SKM-1 (cell line): ENCODE data around the gene PPWD1.
"Not testable (repeated sequence)": the region's sequence is repeated elsewhere in the genome, so short reads cannot be mapped to it uniquely, and the experiment has no call there.

Source experiments
- DNase-seq: peaks from one replicate; lab custom pipeline; 2025; ENCODE audit not compliant: unreplicated experiment; lab: John Stamatoyannopoulos, UW

The PPWD1 gene

DNA sequence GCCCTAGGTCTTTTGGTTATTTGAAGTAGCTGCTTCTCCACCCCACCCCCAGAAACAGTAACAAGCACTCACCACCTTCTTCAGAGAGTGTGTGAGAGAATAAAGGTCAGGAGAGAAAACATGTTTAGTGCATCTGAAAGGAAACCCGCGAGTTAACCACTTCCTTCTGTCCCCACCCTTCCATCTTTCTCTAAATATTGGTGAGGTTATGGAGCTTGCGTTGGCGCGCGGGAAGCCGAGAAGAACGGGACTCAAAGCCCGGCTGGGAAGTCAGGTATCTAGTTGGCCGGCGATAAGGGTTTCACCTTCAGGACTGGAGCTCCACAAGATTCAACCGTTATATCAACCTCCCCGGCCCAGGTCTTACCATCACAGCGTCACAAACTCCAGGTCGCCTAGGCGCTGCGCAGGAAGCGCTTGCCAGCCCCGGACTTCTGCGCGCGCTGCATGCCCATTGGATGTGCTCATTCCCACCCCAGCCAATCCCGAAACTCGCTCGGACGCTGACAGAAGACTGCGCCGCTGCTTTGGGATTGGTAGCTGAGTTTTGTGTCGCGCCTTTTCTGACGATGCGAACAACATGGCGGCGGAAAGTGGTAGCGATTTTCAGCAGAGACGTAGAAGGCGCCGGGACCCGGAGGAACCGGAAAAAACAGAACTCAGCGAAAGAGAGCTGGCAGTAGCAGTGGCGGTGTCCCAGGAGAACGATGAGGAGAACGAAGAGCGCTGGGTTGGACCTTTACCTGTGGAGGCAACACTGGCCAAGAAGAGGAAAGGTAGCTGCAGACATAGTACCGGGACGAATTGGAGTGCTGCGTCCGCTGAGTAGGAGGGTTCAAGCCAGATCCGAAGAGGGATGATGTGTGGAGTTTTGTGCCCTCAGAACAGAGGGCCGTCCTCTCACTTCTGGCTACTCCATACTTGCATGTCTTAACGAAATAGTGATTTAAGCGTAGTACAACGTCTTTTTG is at the start of gene PPWD1, which contains the start of gene CENPK:
Gene PPWD1, plus strand, starts transcription at position 566 of the 971 bp plus-strand sequence. Its CDS starts 15 bp downstream, at position 581.
Gene CENPK, minus strand, starts transcription at position 438 of the 971 bp plus-strand sequence. CDS start 8,261 bp downstream, outside the sequence.
- peak; percentile 88 for DNase-seq

GRCh38 chr5:65525726-65526125 is 37.4 kb upstream of the PPWD1 start:
- DNase-seq: no peak

GRCh38 chr5:65530904-65531303 is 32.2 kb upstream of the PPWD1 start:
- no peak for DNase-seq

DNA sequence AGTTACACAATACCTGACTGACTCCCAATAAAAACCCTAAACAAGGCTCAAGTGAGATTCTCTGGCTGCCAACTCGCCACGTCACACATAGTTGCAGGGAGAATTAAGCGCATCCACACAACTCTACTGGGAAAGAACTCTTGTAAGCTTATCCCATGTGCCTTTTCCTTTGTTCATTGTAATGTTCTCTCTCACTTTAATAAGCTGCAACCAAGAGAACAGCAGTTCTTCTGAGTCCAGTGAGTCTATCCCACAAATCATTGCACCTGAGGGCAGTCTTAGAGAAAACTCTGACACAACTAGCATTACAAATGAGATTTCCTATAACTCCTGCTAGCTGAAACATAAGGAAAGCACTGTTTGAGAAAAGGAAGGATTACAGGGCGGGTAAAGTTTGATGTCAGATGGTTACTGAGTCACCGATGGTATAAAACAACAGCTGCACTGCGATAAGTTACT is 27.5 kb upstream of the PPWD1 start:
- DNase-seq: no peak

- no peak for DNase-seq
These were observed 23.3 kb upstream of the PPWD1 start for GRCh38 chr5:65539827-65540226.

GRCh38 chr5:65544473-65544872 is 18.6 kb upstream of the PPWD1 start:
- no peak for DNase-seq

DNA sequence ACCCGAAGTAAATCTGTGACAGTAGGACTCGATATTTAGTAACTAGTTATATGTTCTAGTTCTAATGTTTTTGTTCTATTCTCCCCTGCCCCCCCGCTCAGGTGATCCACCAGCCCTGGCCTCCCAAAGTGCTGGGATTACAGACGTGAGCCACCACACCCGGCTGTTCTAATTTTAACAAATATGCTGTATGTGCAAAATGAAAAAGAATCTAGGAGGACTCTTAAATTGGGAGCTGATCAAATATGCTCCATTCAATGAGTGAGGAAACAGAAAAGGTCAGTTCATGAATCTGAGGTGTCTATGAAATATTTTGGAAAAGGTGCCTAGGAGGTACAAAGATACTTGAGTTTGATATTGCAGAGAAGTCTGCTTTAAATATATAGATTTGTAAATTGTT is 17.0 kb upstream of the PPWD1 start:
- no peak for DNase-seq

GRCh38 chr5:65548281-65548680 is 14.8 kb upstream of the PPWD1 start:
- DNase-seq: no peak

DNA sequence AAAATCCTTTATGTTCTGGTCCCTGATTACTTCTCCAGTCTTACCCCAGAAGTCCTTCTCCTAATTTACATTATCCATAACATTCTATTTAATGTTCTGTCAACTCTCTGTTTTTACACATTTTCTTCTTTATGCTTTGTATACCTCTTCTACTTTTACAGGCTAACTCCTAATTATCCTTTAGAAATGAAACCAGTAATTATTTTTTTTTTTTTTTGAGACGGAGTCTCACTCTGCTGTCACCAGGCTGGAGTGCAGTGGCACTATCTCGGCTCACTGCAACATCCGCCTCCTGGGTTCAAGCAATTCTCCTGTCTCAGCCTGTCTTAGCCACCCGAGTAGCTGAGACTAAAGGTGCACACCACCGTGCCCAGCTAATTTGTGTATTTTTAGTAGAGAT is 9.2 kb upstream of the PPWD1 start:
- no peak for DNase-seq

DNA sequence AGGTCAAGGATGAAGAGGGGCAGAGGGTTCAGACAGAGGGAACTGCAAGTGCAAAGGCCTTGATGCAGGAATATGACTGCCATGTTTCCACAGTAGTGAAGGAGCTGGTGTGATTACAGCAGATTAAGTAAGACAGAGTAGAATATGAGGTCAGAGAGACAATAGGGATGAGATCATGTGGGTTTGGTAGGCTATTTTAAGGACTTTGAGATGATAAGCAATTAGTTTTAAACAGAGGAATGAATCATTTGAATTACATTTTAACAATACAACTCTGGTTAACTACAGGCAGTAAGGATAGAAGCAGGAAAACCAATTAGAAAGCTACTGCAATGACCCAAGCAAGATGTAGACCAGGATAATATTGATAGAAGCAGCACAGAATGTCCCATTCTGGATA is 7.8 kb upstream of the PPWD1 start:
- no peak for DNase-seq

DNA sequence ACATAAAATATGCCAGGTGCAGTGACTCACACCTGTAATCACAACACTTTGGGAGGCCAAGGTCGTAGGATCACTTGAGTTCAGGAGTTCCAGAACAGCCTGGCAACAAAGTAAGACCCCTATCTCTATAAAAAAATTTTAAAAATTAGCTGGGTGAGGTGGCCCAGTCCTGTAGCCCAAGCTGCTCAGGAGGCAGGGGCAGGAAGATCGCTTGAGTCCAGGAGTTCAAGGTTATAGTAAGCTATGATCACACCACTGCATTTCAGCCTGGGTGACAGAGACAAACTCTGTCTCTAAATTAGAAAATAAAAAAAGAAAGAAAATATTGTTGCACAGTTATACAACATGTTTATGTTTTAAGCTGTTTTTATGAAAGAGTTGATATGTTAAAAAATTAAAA is 6.9 kb upstream of the PPWD1 start:
- no peak for DNase-seq

- no peak for DNase-seq
These were observed 6.4 kb upstream of the PPWD1 start for GRCh38 chr5:65556718-65557117.

- no peak for DNase-seq
These were observed 681 bp downstream of the PPWD1 start for GRCh38 chr5:65563777-65564176.

DNA sequence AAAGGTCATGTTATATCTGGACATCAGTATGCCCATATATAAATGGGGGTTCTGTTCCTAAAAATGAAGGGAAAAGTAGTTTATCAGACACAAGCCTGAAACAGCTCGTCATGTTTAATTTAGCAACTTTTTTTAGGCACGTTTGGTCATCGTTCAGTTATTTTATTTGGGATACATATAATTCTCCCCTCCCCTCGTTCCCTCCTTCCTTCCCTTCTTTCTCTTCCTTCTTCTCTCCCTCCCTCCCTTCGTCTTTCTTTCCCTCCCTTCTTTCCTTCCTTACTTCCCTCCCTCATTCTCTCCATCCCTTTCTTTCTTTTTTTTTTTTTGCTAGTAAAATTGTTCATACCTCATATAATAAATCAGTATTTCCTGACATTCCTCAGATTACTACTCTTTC is 3.4 kb downstream of the PPWD1 start:
- no peak for DNase-seq

DNA sequence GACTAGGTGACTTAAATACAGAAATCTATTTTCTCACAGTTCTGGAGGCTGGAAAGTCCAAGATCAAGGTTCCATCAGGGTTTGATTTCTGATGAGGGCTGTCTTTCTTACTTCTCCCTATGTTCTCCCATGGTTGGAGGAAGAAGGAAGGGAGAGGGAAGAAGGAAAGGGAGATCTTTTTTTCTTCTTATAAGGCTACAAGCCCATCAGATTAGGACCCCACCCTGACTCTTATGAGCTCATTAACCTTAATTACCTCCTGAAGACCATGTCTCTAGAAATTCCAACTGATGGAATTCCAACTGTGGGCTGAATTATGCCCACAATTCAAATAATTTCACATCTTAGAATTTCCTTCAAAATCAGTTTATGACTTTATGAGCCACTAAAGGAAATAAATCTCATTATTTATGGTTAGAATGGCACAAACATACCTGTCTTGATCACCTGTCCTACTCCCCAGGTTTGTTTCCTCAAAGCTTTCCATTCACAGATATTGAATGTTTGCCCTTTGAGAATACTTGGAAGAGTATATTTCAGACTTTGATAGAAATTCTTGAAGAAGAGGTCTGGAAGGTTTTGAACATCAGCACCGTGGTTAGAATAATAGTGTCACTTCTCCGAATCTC is 7.6 kb downstream of the PPWD1 start:
- no peak for DNase-seq

GRCh38 chr5:65577141-65577540 is 14.0 kb downstream of the PPWD1 start:
- DNase-seq: no peak

- DNase-seq: no peak
These were observed 25.6 kb downstream of the PPWD1 start for GRCh38 chr5:65588694-65589093.

DNA sequence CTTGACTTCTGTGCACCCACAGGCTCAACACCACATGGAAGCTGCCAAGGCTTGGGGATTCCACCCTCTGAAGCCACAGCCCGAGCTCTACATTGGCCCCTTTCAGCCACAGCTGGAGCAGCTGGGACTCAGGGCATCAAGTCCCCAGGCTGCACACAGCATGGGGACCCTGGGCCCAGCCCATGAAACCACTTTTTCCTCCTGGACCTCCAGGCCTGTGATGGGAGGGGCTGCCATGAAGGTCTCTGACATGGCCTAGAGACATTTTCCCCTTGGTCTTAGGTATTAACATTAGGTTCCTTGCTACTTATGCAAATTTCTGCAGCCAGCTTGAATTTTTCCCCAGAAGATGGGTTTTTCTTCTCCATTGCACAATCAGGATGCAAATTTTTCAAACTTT is 38.7 kb downstream of the PPWD1 start:
- not testable (repeated sequence) for DNase-seq

DNA sequence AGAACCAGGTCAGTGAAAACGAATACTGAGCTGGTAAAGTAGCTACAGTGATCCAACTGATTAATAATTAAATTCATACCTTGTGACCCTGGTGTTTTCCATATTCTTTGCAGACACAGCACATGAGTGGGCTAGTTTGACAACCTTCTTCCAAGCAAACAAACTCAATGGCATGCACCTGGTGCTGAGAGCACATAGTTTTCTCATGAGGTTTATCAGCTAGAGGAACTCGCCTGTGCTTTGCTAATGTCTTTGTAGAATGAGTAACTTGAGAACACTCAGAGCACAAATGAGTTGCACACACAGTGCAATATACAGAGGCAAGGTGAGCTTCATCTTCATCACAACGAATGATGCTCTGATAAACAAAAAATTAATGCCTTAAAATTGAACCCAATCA is 48.4 kb downstream of the PPWD1 start:
- no peak for DNase-seq

DNA sequence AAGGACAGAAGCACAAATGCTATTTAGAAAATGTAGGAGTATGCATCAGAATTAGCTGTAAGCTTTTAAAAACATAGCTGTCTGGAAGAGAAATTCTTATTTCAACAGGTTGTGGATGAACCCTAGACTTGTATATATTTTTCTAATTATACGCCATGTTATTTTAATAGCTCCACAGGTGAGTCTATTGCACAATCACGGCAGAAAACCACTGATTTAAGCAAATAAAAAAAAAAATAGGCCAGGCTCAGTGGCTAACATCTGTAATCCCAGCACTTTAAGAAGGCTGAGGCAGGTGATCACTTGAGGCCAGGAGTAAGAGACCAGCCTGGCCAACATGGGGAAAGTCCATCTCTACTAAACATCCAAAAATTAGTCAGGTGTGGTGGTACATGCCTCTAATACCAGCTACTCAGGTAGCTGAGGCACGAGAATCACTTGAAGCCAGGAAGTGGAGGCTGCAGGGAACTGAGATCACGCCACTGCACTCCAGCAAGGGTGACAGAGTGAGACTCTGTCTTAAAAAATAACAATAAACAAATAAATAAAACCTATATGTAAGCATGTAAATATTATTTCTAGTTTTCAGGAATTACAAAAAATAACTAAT is 49.3 kb downstream of the PPWD1 start:
- DNase-seq: no peak

DNA sequence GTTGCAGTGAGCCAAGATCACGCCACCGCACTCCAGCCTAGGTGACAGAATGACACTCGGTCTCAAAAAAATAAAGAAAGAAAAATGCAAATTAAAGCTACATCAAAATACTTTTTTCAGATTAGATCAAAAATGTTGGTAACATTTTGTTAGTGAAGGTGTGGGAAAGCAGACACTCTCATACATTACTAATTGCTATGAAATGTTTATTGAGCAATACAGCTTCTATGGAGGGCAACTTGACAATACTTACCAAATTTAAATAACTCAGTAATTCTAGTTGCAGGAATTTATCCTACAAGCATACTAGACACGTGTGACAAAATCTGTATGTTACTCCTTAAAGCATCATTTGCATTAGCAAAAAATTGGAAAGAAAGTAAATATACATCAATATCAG is 56.9 kb downstream of the PPWD1 start:
- DNase-seq: no peak

GRCh38 chr5:65621961-65622360 is 58.9 kb downstream of the PPWD1 start:
- not testable (repeated sequence) for DNase-seq
